HG03354 (cell line): Measurements from ENCODE around the gene APH1A.
A peak's percentile ranks its signal among the peaks of the same experiment; 100 is the strongest.
"Not testable (repeated sequence)": the region's sequence is repeated elsewhere in the genome, so short reads cannot be mapped to it uniquely, and the experiment has no call there.

Experiments used
- ATAC-seq: cut with Tn5 transposase; IDR thresholded peaks from one replicate; pipeline ENCODE4 v1.9.1; 2021; ENCODE audit warnings: mild to moderate bottlenecking; ENCODE audit not compliant: unreplicated experiment, poor library complexity, severe bottlenecking

The APH1A gene

DNA sequence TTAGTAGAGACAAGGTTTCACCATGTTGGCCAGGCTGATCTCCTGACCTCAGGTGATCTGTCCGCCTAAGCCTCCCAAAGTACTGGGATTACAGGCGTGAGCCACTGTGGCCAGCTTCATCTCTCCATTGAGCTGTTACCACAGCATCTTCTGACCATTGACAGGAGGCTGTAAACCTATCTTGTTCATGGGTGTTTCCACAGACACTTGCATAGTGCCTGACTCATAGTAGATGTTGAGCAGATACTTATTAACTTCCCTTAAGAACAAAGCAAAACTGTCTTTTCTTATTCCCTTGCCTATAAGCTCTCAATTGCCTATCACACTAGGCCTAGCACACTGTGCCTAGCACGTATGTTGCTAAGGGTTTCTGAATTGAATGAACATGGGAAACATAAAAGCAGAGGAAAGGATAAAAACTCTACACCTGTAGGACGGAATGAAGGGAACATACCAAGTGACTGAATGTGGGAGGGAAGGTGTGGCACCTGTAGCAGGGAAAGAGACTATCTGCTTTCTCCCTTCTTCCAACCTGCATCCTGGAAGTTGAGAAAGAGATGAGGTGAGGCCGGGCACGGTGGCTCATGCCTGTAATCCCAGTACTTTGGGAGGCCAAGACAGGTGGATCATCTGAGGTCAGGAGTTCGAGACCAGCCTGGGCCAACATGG is 2.6 kb upstream of the APH1A start:
- no peak for ATAC-seq

GRCh38 chr1:150269451-150269850 is 635 bp upstream of the APH1A start:
- ATAC-seq, result no peak

- ATAC-seq, result peak; percentile 24
Observed at GRCh38 chr1:150268340-150268704, 494 bp downstream of the APH1A start.

GRCh38 chr1:150267896-150268295 is 920 bp downstream of the APH1A start:
- ATAC-seq, result no peak

DNA sequence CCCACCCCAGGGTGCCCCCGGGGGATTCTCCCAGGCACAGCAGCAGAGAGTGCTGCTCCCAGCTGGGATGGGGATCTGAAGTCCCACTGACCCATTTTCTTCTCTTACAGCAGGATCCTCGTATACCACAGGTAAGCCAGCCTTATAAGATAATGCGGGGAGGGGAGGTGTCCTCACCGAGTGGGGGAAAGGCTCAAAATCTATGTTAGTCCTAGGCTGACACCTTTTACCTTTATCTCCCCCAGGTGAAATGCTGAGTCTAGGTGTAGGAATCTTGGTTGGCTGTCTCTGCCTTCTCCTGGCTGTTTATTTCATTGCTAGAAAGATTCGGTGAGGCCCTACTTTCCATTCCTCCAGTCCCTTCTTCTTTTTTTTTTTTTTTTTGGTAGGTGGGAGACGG is 5.3 kb downstream of the APH1A start:
- ATAC-seq, result no peak

DNA sequence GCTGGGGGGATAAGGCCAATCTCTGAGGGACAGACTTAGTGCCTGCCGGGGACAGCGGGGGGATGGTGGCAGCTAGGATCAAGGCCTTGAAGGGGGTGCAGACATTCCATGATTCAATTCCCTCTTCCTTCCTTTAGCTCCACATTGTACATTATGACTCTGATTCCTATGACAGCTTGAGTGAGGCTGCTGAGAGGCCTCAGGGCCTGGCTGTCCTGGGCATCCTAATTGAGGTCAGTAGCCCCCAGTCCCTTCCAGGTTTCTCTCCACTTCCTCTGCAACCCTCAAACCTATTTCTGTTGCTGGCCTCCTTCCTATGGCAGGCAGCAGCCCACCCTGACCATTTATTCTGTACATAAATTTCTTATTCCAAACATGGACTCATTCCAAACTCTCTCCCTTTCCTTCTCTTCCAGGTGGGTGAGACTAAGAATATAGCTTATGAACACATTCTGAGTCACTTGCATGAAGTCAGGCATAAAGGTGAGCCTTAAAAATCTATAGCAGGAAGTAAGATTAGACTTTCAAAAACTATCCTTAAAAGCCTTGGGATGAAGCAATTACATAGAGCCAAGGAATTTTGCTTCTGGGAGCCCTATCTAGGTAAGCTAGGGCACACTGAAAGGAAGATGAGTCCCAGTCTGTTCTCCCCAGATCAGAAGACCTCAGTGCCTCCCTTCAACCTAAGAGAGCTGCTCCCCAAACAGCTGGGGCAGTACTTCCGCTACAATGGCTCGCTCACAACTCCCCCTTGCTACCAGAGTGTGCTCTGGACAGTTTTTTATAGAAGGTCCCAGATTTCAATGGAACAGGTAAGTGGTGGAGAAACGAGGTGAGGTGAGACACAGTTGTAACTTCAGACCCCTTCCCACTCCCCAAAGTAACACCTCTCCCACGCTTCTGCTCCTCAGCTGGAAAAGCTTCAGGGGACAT is 6.2 kb downstream of the APH1A start:
- ATAC-seq, result no peak

DNA sequence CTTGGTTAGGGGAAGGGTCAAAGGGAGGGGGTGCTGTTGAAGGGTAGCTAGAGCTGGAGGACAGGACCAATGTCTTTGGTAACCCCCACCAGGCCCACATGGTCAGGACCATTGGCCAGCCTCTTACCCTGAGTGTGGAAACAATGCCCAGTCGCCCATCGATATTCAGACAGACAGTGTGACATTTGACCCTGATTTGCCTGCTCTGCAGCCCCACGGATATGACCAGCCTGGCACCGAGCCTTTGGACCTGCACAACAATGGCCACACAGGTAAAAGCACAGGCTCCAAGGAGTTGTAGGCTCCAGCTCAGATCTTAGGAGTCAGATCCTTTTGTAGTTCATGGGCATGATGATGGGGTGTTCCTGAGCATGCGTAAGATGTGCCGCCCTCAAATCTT is 7.4 kb downstream of the APH1A start:
- ATAC-seq, result no peak

GRCh38 chr1:150259758-150260669 is 8.8 kb downstream of the APH1A start:
- ATAC-seq, result no peak

- ATAC-seq, result no peak
Observed at GRCh38 chr1:150259217-150259616, 9.6 kb downstream of the APH1A start.

DNA sequence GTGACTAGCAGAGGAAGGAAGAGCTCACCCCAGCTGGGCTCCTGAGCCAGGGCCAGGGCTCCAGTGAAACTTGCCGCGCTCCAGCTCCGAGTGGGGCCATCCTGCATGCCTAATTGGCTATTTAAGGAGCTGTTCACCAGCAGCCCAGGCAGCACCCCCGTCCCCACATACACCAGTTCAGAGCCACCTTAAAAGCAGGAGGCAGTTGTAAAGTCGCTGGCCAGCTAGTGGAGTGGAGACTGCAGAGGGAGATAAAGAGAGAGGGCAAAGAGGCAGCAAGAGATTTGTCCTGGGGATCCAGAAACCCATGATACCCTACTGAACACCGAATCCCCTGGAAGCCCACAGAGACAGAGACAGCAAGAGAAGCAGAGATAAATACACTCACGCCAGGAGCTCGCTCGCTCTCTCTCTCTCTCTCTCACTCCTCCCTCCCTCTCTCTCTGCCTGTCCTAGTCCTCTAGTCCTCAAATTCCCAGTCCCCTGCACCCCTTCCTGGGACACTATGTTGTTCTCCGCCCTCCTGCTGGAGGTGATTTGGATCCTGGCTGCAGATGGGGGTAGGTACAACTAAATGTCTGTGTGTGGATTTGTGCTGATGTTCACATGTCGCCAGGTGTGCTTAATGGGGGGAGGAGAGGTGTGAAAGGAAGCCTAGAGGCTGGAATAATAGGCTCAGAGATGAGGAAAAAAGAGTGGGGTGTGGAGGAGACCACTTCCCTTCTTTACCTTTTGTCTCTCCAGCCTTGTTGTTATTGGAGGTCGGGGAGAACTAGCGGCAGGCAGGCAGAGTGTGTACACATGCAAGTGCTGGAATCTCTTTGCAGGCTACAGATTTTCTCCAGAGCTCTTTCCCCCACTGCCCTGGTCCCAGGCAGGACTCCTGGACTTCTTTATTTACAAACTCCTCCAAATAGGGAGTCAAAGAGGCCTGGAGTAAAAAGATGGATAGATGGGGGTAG is 10.9 kb downstream of the APH1A start, which contains the start of gene CA14:
Gene CA14 (plus strand): TSS at position 151 of the 962 bp plus-strand sequence. CDS start 355 bp downstream, at position 506.
- ATAC-seq, result no peak

DNA sequence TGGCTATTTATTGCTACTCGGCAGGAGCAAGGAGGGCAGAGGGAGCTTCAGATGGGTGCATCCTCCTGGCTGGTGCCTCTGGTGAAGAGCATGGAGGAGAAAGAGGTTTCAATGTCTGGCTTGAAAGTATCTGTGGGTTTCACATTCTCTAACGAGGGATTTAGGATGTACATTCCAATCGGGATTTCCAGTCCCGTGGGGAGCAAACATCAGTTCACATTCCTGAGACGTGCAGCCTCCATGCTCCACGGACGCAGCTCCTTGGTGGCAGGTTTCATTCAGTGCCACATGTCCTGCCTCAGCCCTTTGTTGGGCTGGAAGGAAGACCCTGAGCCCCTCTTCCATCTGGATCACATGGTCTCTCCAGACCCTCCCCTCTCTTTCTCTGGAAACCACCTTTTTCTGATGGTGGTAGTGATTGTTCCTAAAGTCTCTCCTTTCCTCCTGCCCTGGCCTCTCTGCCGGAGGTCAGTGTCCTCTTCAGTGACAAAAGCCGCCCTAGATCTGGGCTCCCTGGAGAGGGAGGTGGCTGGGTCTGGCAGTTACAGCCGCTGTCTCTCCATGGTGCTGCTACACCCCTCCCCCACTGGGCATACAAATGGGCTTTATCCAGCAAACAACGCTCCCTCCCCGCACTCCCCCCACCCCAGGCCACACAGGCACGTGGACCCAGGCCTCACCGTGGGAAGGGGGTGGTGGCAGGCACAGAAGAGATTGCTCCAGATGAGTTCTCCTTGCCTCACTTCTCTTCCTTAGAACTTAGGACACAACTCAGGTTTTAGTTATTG is 12.1 kb downstream of the APH1A start:
- no peak for ATAC-seq

DNA sequence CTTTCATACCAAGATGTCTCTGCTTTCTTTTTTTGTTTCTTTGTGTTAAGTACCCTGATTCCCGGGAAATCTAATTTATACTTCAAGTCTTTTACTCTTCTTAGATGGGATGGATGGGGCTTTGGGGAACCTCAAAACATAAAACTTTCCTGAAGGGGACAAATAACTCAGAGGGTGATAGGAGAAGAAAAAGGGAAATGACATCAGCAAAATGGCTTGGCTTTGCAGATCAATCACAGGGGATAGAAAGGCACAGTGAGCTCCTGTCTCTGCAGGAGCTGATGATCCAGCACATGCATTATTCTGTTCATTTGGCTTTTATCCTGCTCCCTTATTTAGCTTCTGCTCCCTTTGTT is 12.6 kb downstream of the APH1A start:
- ATAC-seq, result no peak

- no peak for ATAC-seq
Observed at GRCh38 chr1:150249936-150250335, 18.9 kb downstream of the APH1A start.

- no peak for ATAC-seq
Observed at GRCh38 chr1:150243003-150243402, 25.8 kb downstream of the APH1A start.

GRCh38 chr1:150237746-150238145 is 31.1 kb downstream of the APH1A start:
- no peak for ATAC-seq

DNA sequence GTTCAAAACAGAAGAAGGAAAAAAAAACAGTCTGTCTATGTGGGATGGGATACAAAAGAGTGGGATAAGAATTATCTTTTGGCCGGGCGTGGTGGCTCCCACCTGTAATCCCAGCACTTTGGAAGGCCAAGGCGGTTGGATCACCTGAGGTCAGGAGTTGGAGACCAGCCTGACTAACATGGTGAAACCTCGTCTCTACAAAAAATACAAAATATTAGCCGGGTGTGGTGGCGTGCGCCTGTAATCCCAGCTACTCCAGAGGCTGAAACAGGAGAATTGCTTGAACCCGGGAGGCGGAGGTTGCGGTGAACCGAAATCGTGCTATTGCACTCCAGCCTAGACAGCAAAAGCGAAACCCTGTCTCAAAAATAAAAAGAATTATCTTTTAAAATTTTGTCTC is 31.6 kb downstream of the APH1A start:
- not testable (repeated sequence) for ATAC-seq

GRCh38 chr1:150236614-150237100 is 32.2 kb downstream of the APH1A start:
- ATAC-seq, result no peak
